Hepatic stellate cell (primary cell): ENCODE results near the gene ZNF22.
"Not testable (repeated sequence)": the region's sequence is repeated elsewhere in the genome, so short reads cannot be mapped to it uniquely, and the experiment has no call there.

ENCODE experiments used
- DNase-seq: peaks from one replicate; pipeline ENCODE4 v3.0.0; 2011; ENCODE audit warnings: low spot score

ZNF22 gene

GRCh38 chr10:44991571-44991970, 9.2 kb upstream of the ZNF22 start:
- DNase-seq: no peak

GRCh38 chr10:44992070-44992731, 8.5 kb upstream of the ZNF22 start:
- DNase-seq: no peak

- DNase-seq: no peak
These were observed 7.9 kb upstream of the ZNF22 start for GRCh38 chr10:44992732-44993225.

DNA sequence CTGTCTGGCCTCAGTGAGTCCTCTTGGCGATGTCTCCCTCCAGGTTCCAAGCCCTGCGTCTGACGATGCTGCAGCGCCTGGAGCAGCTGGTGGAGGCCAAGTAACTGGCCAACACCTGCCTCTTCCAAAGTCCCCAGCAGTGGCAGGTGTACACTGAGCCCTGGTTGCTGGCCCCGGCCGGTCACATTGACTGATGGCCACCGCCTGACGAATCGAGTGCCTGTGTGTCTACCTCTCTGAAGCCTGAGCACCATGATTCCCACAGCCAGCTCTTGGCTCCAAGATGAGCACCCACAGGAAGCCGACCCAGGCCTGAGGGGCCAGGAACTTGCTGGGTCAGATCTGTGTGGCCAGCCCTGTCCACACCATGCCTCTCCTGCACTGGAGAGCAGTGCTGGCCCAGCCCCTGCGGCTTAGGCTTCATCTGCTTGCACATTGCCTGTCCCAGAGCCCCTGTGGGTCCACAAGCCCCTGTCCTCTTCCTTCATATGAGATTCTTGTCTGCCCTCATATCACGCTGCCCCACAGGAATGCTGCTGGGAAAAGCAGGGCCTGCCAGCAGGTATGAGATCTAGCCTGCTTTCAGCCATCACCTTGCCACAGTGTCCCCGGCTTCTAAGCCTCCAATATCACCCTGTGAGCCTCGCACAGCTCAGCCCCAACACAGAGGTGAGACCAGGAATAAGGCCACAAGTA, 7.3 kb upstream of the ZNF22 start:
- no peak for DNase-seq

- DNase-seq: no peak
These were observed 6.6 kb upstream of the ZNF22 start for GRCh38 chr10:44993922-44994751.

DNA sequence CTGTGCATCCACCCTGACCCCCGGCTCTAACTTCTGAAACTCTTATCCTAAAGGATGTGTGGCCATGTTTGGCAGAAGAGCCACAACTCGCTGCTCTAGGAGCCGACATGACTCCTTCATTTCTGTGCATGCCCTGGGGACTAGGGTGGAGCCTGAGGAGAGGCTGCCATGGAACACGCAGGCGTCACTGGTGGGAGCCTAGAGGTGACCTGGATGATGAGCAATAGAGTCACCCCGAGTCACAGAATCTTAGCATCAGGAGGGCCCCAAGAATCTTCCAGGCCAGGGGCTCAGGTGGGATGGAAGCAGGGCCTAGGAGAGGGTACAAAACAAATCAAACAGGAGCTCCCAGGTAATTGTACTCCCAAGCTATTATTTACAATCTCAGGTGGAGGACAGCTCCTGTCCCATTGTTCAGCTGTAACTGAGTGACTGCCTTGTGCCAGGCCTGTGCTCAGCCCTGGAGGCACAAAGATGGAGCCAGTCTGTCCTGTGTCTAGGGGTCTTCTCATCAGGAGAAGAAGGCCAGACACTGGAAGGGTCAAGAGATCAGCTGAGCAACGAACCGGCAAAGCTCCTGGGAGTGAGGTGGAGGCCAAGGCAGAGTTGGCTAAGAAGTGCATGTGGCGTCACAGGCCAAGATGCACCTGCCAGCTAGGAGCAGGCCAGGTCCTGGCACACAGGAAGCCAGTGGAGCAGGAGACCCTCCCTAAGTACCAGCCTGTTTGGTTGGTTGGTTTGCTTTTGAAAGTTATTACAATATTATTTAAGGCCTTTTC, 5.8 kb upstream of the ZNF22 start:
- no peak for DNase-seq

- DNase-seq: no peak
These were observed 5.2 kb upstream of the ZNF22 start for GRCh38 chr10:44995581-44995913.

DNA sequence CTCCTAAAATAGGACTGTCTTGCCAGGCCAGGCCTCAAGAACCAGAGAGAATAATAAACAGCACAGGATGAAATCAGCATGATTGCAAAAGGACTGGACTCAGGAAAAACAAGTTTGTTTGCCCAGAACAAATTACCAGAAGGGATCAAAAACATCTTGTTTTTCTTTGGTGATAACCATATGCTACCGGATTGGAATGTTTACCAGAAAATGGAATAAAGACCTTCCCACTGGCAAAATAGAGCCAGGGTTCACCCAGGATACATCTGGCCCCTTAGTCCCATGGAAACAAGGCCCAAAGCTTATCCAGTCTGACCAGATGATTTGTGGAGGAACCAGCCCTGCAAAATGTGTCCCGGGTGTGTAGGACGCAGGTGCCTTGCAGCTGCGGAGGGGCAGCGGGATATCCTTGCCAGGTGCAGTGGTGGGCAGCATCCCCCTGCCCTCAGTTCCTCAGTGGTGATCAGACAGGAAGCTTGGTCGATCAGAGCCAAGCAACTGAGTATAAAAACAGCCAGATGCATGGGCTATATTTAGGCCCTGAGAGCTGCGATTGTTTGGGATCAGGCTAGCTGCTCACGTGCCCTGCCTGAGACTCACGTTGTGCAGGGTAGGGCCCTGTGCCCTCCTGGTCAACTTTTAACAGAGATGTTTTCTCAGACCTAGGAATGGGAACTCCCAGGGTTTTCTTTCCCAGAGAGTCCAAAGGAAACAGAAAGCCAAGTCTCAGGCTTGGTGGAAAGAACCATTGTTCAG, 4.6 kb upstream of the ZNF22 start:
- peak; percentile 57 for DNase-seq

GRCh38 chr10:44997105-44997748, 3.5 kb upstream of the ZNF22 start:
- no peak for DNase-seq

GRCh38 chr10:44998146-44998631, 2.5 kb upstream of the ZNF22 start:
- no peak for DNase-seq

- DNase-seq: peak; percentile 75
These were observed 478 bp upstream of the ZNF22 start for GRCh38 chr10:45000138-45000751.

GRCh38 chr10:45001381-45002148, 842 bp downstream of the ZNF22 start:
- peak; percentile 72 for DNase-seq

DNA sequence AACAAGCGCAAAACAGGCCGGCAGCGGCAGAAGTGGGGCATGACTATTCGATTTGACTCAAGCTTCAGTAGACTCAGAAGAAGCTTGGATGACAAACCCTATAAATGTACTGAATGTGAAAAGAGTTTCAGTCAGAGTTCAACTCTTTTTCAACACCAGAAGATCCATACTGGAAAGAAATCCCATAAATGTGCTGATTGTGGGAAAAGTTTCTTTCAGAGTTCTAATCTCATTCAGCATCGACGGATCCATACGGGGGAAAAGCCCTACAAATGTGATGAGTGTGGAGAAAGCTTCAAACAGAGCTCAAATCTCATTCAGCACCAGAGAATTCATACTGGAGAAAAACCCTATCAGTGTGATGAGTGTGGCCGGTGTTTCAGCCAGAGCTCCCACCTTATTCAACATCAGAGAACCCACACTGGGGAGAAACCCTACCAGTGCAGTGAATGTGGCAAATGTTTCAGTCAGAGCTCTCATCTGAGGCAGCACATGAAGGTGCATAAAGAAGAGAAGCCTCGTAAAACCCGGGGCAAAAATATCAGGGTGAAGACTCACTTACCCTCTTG, 2.8 kb downstream of the ZNF22 start:
- no peak for DNase-seq

- DNase-seq: no peak
These were observed 3.9 kb downstream of the ZNF22 start for GRCh38 chr10:45004661-45005060.

DNA sequence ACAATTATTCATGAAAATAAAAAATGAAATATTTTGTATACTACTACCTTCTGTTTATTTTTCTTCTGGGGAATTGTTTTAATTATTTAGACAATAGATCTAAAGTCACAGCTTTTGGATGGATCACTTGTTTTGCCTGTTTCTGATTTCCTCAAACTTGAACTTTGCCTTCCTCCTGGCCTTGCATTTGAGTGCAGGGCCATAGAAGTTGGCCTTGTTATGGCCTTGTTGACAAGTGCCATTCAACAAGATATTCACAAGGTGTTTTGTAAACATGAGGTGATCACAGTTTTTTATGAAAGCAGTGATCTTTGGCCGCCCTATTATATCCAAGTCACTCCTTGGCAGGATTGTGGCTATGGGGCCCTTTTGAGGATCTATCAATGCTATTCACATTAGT, 4.6 kb downstream of the ZNF22 start:
- DNase-seq: no peak

GRCh38 chr10:45006276-45007030, 5.7 kb downstream of the ZNF22 start:
- DNase-seq: no peak

DNA sequence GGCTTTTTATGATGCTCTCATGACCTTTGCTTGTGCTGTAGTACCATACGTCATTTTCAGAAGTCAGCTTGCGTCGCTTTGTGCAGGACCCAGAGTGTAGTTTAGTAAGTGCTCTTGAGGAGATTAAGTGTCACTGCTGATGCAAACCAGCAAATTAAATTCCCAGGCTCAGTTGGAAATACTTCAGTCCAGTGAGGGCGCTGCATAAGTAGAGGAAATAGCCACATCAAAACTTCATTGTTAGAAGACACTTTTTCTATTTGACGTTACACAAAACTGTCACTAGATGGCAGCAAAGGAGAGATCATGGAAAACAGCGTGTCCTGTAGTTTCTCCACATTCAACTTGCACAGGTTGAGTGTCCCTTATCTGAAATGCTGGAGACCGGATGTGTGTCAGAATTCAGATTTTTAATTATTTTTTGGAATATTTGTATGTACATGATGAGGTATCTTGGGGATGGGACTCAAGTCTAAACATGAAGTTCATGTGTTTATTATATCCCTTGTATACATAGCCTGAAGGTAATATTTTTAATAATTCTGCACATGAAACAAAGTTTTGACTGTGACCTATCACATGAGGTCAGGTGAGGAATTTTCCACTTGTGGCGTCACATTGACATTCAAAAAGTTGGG, 7.9 kb downstream of the ZNF22 start:
- peak; percentile 51 for DNase-seq

GRCh38 chr10:45014557-45014956, 13.8 kb downstream of the ZNF22 start:
- not testable (repeated sequence) for DNase-seq
